IMR-90 (cell line): ENCODE measurements around the gene USP33.

Experiments used
- CTCF ChIP-seq: conservative IDR thresholded peaks from 2 replicates; pipeline ENCODE4 v1.5.1; 2012; ENCODE audit warnings: mild to moderate bottlenecking, low read depth, low read length, improper control_type of control experiment
- ELK1 ChIP-seq: fragments of 150-350 bp; IDR thresholded peaks from 2 replicates; pipeline ENCODE4 v1.6.1; 2016; ENCODE audit warnings: low read depth, mild to moderate bottlenecking, low read length, moderate library complexity, borderline replicate concordance
- POLR2A ChIP-seq: IDR thresholded peaks from 2 replicates; pipeline ENCODE4 v1.6.1; 2012; ENCODE audit warnings: mild to moderate bottlenecking, low read depth, low read length
- RAD21 ChIP-seq: IDR thresholded peaks from 2 replicates; pipeline ENCODE4 v1.6.1; 2012; ENCODE audit warnings: low read length, improper control_type of control experiment

GRCh38 chr1:77682460-77683159 lies 77.0 kb downstream of the USP33 start, which contains the start of gene ZZZ3:
- TF ChIP-seq POLR2A (peak; percentile 46), CTCF (no peak), ELK1 (no peak), RAD21 (no peak)
